Measurements from ENCODE around the gene FCHSD1.

DNA sequence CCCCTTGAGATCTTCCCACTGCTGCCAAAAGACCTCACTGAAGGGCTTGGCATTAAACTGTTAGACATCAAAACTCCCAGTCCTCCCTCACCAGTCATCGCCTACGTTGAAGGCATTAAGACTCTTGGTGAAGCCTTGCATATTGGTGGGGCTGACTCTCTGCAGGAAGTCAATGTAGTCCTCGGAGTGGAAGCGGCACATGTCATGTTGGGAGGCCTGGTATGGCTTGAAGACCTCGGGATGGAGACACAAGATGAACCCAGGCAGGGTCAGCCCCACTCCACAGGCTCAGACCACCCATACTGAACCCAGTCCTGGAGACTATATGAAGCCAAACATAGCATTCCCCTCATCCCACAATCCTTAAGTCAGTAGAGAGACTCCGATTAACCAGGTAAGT, 16.5 kb downstream of the FCHSD1 start:
- TF ChIP-seq, protein P1, sequence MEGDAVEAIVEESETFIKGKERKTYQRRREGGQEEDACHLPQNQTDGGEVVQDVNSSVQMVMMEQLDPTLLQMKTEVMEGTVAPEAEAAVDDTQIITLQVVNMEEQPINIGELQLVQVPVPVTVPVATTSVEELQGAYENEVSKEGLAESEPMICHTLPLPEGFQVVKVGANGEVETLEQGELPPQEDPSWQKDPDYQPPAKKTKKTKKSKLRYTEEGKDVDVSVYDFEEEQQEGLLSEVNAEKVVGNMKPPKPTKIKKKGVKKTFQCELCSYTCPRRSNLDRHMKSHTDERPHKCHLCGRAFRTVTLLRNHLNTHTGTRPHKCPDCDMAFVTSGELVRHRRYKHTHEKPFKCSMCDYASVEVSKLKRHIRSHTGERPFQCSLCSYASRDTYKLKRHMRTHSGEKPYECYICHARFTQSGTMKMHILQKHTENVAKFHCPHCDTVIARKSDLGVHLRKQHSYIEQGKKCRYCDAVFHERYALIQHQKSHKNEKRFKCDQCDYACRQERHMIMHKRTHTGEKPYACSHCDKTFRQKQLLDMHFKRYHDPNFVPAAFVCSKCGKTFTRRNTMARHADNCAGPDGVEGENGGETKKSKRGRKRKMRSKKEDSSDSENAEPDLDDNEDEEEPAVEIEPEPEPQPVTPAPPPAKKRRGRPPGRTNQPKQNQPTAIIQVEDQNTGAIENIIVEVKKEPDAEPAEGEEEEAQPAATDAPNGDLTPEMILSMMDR (IDR thresholded peaks at IDR 0.05) = no peak
- no peak for TF ChIP-seq POLR2AphosphoS5 (IDR thresholded peaks at IDR 0.05)
